ENCODE data around the gene TMEM150C.

The TMEM150C gene

GRCh38 chr4:82528868-82529267, 32.9 kb downstream of the TMEM150C start:
- TF ChIP-seq CTCF (IDR thresholded peaks at IDR 0.05; ENCODE audit: poor library complexity, severe bottlenecking), result no peak
- ATAC-seq (ENCODE audit: low read depth) (no peak), DNase-seq (ENCODE audit: low spot score) (no peak)
- H3K27me3 ChIP-seq (ENCODE audit: insufficient read depth, poor library complexity, severe bottlenecking), result no peaks in the 10 kb centered on the region
- H3K9me3 ChIP-seq (ENCODE audit: severe bottlenecking), result no peaks in the 10 kb centered on the region
- H3K4me1 ChIP-seq (ENCODE audit: insufficient read depth, poor library complexity, severe bottlenecking), result no peaks in the 10 kb centered on the region
- no peak overlapping the region for H3K4me3 ChIP-seq (ENCODE audit: severe bottlenecking)
- no peak overlapping the region for H3K27ac ChIP-seq (ENCODE audit: poor library complexity, severe bottlenecking)
- H3K36me3 ChIP-seq (ENCODE audit: low read depth), result no peaks in the 10 kb centered on the region

- no peaks in the 10 kb centered on the region for H3K9me3 ChIP-seq (ENCODE audit: severe bottlenecking)
- no peak for DNase-seq (ENCODE audit: low spot score)
Observed at GRCh38 chr4:82528074-82528473, 33.7 kb downstream of the TMEM150C start.

GRCh38 chr4:82525307-82525911, 36.4 kb downstream of the TMEM150C start:
- H3K27ac ChIP-seq (ENCODE audit: poor library complexity, severe bottlenecking), result no peak overlapping the region
- no peak for TF ChIP-seq CTCF (IDR thresholded peaks at IDR 0.05; ENCODE audit: poor library complexity, severe bottlenecking)

More at GRCh38 chr4:82528074-82528473, 33.7 kb downstream of the TMEM150C start:
- no peak overlapping the region for H3K27ac ChIP-seq (ENCODE audit: poor library complexity, severe bottlenecking)
- ATAC-seq (ENCODE audit: low read depth), result no peak
- TF ChIP-seq CTCF (IDR thresholded peaks at IDR 0.05; ENCODE audit: poor library complexity, severe bottlenecking), result no peak
- H3K4me1 ChIP-seq (ENCODE audit: insufficient read depth, poor library complexity, severe bottlenecking), result no peaks in the 10 kb centered on the region
- H3K27me3 ChIP-seq (ENCODE audit: insufficient read depth, poor library complexity, severe bottlenecking), result no peaks in the 10 kb centered on the region
- no peaks in the 10 kb centered on the region for H3K36me3 ChIP-seq (ENCODE audit: low read depth)
- no peak overlapping the region for H3K4me3 ChIP-seq (ENCODE audit: severe bottlenecking)

GRCh38 chr4:82524570-82525152, 37.1 kb downstream of the TMEM150C start:
- Histone ChIP-seq H3K9me3 (ENCODE audit: severe bottlenecking) (no peaks in the 10 kb centered on the region), H3K36me3 (ENCODE audit: low read depth) (no peaks in the 10 kb centered on the region), H3K4me1 (ENCODE audit: insufficient read depth, poor library complexity, severe bottlenecking) (no peaks in the 10 kb centered on the region), H3K27me3 (ENCODE audit: insufficient read depth, poor library complexity, severe bottlenecking) (no peaks in the 10 kb centered on the region), H3K4me3 (ENCODE audit: severe bottlenecking) (no peak overlapping the region), H3K27ac (ENCODE audit: poor library complexity, severe bottlenecking) (no peak overlapping the region)
- DNase-seq (ENCODE audit: low spot score), result no peak
- no peak for TF ChIP-seq CTCF (IDR thresholded peaks at IDR 0.05; ENCODE audit: poor library complexity, severe bottlenecking)
- ATAC-seq (ENCODE audit: low read depth), result no peak

More at GRCh38 chr4:82525307-82525911, 36.4 kb downstream of the TMEM150C start:
- no peaks in the 10 kb centered on the region for H3K4me1 ChIP-seq (ENCODE audit: insufficient read depth, poor library complexity, severe bottlenecking)
- ATAC-seq (ENCODE audit: low read depth), result no peak
- H3K36me3 ChIP-seq (ENCODE audit: low read depth), result no peaks in the 10 kb centered on the region
- H3K4me3 ChIP-seq (ENCODE audit: severe bottlenecking), result no peak overlapping the region
- H3K9me3 ChIP-seq (ENCODE audit: severe bottlenecking), result no peaks in the 10 kb centered on the region
- no peak for DNase-seq (ENCODE audit: low spot score)
- H3K27me3 ChIP-seq (ENCODE audit: insufficient read depth, poor library complexity, severe bottlenecking), result no peaks in the 10 kb centered on the region

- TF ChIP-seq CTCF (IDR thresholded peaks at IDR 0.05; ENCODE audit: poor library complexity, severe bottlenecking), result no peak
- Histone ChIP-seq H3K9me3 (ENCODE audit: severe bottlenecking) (no peaks in the 10 kb centered on the region), H3K4me3 (ENCODE audit: severe bottlenecking) (no peak overlapping the region), H3K27ac (ENCODE audit: poor library complexity, severe bottlenecking) (no peak overlapping the region), H3K4me1 (ENCODE audit: insufficient read depth, poor library complexity, severe bottlenecking) (no peaks in the 10 kb centered on the region), H3K27me3 (ENCODE audit: insufficient read depth, poor library complexity, severe bottlenecking) (no peaks in the 10 kb centered on the region), H3K36me3 (ENCODE audit: low read depth) (no peaks in the 10 kb centered on the region)
- ATAC-seq (ENCODE audit: low read depth) (no peak), DNase-seq (ENCODE audit: low spot score) (no peak)
Observed at GRCh38 chr4:82523179-82523578, 38.6 kb downstream of the TMEM150C start.
